IPS-15b (cell line): ENCODE results near the gene POGLUT3.
A peak's percentile ranks its signal among the peaks of the same experiment; 100 is the strongest.

Experiments
- H3K27me3 ChIP-seq: one replicate; pipeline ENCODE4 v1.6.1; 2013; ENCODE audit warnings: low read length; ENCODE audit not compliant: control insufficient read depth, insufficient read depth
- H3K36me3 ChIP-seq: one replicate; pipeline ENCODE4 v1.6.1; 2013; ENCODE audit warnings: low read length; ENCODE audit not compliant: control insufficient read depth, insufficient read depth
- H3K4me1 ChIP-seq: one replicate; pipeline ENCODE4 v1.6.1; 2013; ENCODE audit warnings: mild to moderate bottlenecking, low read length; ENCODE audit not compliant: control insufficient read depth, insufficient read depth
- H3K4me3 ChIP-seq: one replicate; pipeline ENCODE4 v1.5.1; 2013; ENCODE audit warnings: low read depth, low read length
- H3K9ac ChIP-seq: one replicate; pipeline ENCODE4 v1.6.1; 2013; ENCODE audit warnings: low read depth, mild to moderate bottlenecking, low read length
- H3K9me3 ChIP-seq: one replicate; pipeline ENCODE4 v1.6.1; 2013; ENCODE audit warnings: mild to moderate bottlenecking, low read length; ENCODE audit not compliant: control insufficient read depth, insufficient read depth

POGLUT3 gene

GRCh38 chr11:108498046-108498815 lies at the start of gene POGLUT3:
Gene POGLUT3 (minus strand): TSS chr11:108498384. CDS start chr11:108498366, 18 bp downstream.
- Histone ChIP-seq H3K27me3 (no peaks in the 10 kb centered on the region), H3K4me1 (peaks cover 8% of the 10 kb centered on the region), H3K4me3 (peak within 1 kb of the TSS; percentile 58), H3K9ac (peak within 1 kb of the TSS; percentile 9), H3K36me3 (no peaks in the 10 kb centered on the region), H3K9me3 (no peaks in the 10 kb centered on the region)

DNA sequence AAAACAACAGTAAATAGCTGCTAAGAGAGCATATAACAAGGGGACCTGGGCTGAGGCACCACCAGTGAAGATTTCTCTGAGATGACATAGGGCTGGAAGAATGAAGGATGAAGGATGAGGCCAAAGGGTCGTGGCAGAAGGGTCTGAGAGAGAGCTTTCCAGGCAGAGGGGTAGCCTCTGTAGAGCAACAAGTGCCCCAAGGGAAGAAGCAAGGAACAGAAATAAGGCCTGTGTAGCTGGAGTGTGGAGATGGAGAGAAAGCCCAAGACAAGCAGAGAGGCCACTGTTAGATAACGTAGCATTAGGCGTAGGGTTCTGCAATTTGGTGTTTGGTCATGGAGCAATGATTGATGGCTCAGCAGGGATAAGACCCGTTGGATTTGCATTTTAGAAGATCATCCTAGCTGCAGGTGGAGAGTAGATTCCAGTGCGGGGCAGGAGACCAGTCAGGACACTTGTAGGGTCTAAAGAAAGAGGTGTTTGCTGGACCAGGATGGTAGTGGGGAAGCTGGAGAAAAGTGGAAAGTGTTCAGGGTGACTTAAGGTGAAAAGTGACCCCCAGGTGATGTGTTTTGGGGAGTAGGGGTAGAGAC lies 47.8 kb upstream of the POGLUT3 start:
- Histone ChIP-seq H3K9ac (no peak overlapping the region), H3K4me1 (no peaks in the 10 kb centered on the region), H3K9me3 (no peaks in the 10 kb centered on the region), H3K27me3 (no peaks in the 10 kb centered on the region), H3K4me3 (no peak overlapping the region), H3K36me3 (no peaks in the 10 kb centered on the region)

- Histone ChIP-seq H3K36me3 (no peaks in the 10 kb centered on the region), H3K9me3 (no peaks in the 10 kb centered on the region), H3K4me1 (peaks cover 4% of the 10 kb centered on the region), H3K27me3 (no peaks in the 10 kb centered on the region), H3K9ac (no peak overlapping the region), H3K4me3 (no peak overlapping the region)
These were observed 45.3 kb upstream of the POGLUT3 start for GRCh38 chr11:108543316-108543964.

DNA sequence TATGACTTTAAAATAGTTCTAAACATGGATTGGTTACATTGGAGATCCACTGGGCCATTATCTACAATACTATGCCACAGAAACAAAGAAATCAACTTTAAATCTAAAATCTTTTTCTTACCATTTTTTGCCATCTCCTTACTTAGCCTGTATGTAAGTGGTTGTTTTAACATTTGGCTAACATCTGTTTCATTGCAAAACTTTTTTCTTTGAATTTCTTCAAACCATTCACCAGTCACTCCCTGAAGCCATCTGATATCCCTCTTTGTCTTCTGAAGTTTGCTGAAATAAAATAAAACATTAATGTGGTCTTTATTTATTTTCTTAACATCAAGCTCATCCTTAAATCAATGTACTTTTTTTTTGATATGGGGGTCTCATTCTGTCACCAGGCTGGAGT lies 43.3 kb upstream of the POGLUT3 start:
- Histone ChIP-seq H3K27me3 (no peaks in the 10 kb centered on the region), H3K36me3 (no peaks in the 10 kb centered on the region), H3K4me3 (no peak overlapping the region), H3K9ac (no peak overlapping the region), H3K9me3 (no peaks in the 10 kb centered on the region), H3K4me1 (peaks cover 4% of the 10 kb centered on the region)

DNA sequence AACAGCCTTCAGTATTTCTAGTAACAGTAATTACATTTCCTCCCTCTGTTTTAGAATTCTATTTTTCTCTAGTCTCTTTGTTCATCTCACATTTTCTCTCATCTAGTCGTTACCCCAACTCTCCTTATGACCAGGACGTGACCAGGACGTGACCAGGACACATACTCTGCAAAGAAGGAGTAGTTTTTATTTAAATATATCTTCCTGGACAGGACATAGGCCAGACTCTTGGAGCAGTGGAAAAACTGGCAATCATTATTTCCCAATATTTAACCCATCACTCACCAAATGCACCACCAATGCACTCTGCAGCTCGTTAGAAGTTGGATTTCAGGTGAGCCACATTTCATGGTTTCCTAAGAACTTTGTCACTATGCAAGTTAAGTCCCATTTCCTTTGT lies 40.3 kb upstream of the POGLUT3 start:
- no peaks in the 10 kb centered on the region for H3K36me3 ChIP-seq
- no peak overlapping the region for H3K4me3 ChIP-seq
- H3K27me3 ChIP-seq: no peaks in the 10 kb centered on the region
- H3K9ac ChIP-seq: no peak overlapping the region
- H3K9me3 ChIP-seq: no peaks in the 10 kb centered on the region
- peaks cover 4% of the 10 kb centered on the region for H3K4me1 ChIP-seq

- no peaks in the 10 kb centered on the region for H3K27me3 ChIP-seq
- no peak overlapping the region for H3K4me3 ChIP-seq
- no peaks in the 10 kb centered on the region for H3K36me3 ChIP-seq
- peaks cover 4% of the 10 kb centered on the region for H3K4me1 ChIP-seq
- no peaks in the 10 kb centered on the region for H3K9me3 ChIP-seq
- no peak overlapping the region for H3K9ac ChIP-seq
These were observed 39.8 kb upstream of the POGLUT3 start for GRCh38 chr11:108538022-108538424.

DNA sequence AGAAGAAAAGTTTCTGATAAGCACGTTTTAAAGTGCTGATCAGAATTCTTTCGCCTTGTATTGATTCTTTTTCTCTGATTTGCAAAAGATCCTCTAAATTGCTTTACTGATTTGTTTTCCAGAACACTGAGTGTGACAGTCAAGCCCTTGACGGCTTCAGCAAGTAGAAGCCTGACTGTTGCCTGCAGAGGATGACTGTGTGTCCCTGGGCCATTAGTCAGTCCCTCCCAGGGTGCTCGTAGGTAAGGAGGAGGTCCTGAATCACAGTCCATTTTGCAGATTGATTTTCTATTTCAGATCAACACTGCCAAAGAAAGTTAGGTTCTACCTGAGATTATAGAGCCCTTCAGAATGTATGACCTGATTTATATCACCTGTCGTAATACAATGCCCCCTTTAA lies 38.6 kb upstream of the POGLUT3 start:
- Histone ChIP-seq H3K4me3 (no peak overlapping the region), H3K27me3 (no peaks in the 10 kb centered on the region), H3K9me3 (no peaks in the 10 kb centered on the region), H3K4me1 (peaks cover 4% of the 10 kb centered on the region), H3K9ac (no peak overlapping the region), H3K36me3 (no peaks in the 10 kb centered on the region)

DNA sequence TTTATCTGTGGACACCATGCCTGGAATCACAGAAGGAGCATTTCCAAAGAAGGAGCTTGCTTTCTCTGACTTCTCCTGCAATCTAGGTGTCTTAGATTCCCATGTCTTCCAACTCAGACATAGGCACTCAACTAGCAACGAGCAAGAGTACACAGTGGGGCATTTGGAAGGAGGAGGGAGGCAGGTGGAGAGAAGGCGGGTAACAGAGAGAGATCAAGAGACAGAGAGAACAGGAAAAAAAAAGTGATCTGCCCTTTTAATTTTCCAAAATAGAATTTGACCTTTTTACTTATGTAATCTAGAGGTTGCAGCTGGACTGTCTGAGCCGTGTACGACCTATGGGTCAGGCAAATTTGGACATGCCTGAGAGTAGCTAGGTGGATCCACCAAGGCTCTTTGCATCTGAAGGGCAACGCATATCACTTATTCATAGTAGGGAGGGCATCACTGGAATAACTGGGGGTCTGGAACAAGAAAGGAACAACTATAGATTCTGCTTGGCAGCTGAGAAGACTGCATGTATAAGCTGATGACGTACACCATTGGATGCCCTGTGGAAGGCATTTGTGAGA lies 37.3 kb upstream of the POGLUT3 start:
- no peak overlapping the region for H3K4me3 ChIP-seq
- no peaks in the 10 kb centered on the region for H3K9me3 ChIP-seq
- peaks cover 4% of the 10 kb centered on the region for H3K4me1 ChIP-seq
- no peaks in the 10 kb centered on the region for H3K36me3 ChIP-seq
- no peaks in the 10 kb centered on the region for H3K27me3 ChIP-seq
- H3K9ac ChIP-seq: no peak overlapping the region

DNA sequence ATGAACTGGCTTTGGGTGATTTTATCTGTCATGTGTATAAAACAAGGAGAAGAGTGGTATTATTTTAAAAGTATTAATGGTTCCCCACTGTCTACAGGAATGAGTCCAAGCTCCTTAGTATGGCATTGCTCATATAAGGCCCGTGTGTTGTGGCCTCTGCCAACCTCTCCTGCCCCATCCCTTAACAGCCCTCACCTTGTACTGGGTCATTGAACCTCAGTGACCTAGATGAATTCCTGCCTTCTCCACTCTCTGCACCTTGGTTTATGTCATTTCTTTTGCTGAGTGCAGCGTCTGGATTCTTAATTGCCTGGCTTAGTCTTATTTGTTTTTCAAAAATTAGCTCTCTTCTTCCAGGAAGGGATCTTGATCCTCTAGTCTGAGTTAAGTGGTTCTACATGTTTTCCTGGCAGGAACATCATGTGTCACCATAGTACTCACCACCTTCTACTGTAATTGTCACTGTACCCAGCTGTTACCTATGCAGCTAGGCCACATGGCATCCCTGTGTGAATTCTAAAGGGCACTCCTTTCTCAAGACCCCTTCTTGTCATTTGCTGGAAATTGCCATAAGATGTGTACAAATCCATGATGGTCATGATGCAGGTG lies 36.2 kb upstream of the POGLUT3 start:
- no peaks in the 10 kb centered on the region for H3K9me3 ChIP-seq
- H3K4me1 ChIP-seq: peaks cover 4% of the 10 kb centered on the region
- H3K36me3 ChIP-seq: no peaks in the 10 kb centered on the region
- H3K9ac ChIP-seq: no peak overlapping the region
- no peak overlapping the region for H3K4me3 ChIP-seq
- H3K27me3 ChIP-seq: no peaks in the 10 kb centered on the region

- H3K9me3 ChIP-seq: no peaks in the 10 kb centered on the region
- no peak overlapping the region for H3K4me3 ChIP-seq
- H3K4me1 ChIP-seq: no peaks in the 10 kb centered on the region
- no peaks in the 10 kb centered on the region for H3K27me3 ChIP-seq
- H3K36me3 ChIP-seq: no peaks in the 10 kb centered on the region
- H3K9ac ChIP-seq: no peak overlapping the region
These were observed 32.2 kb upstream of the POGLUT3 start for GRCh38 chr11:108530426-108530825.

GRCh38 chr11:108527382-108527781 lies 29.2 kb upstream of the POGLUT3 start:
- no peaks in the 10 kb centered on the region for H3K9me3 ChIP-seq
- no peak overlapping the region for H3K9ac ChIP-seq
- H3K4me3 ChIP-seq: no peak overlapping the region
- H3K4me1 ChIP-seq: no peaks in the 10 kb centered on the region
- no peaks in the 10 kb centered on the region for H3K36me3 ChIP-seq
- H3K27me3 ChIP-seq: no peaks in the 10 kb centered on the region
